Upper lobe of right lung (tissue), 1 donor: ENCODE data around the gene TFRC. TPM values are rescaled to one million over a fixed set of nuclear protein-coding genes. Genes with fewer than 3 reads are reported as not detected.
"Not testable (repeated sequence)": the region's sequence is repeated elsewhere in the genome, so short reads cannot be mapped to it uniquely, and the experiment has no call there.

Experiments used
- ATAC-seq: fragments of 200-7000 bp; cut with Tn5 transposase; one replicate; pipeline ENCODE4 v1.9.1; 2020; ENCODE audit warnings: mild to moderate bottlenecking, moderate library complexity
- DNase-seq: peaks from one replicate; pipeline ENCODE4 v3.0.0-alpha.2; 2020
- H3K27ac ChIP-seq: fragments of 200-600 bp; one replicate; pipeline ENCODE4 v1.8.0; 2022
- H3K27me3 ChIP-seq: fragments of 200-600 bp; one replicate; pipeline ENCODE4 v1.8.0; 2022; ENCODE audit warnings: mild to moderate bottlenecking
- H3K36me3 ChIP-seq: fragments of 200-600 bp; one replicate; pipeline ENCODE4 v1.8.0; 2022
- H3K4me1 ChIP-seq: fragments of 200-600 bp; one replicate; pipeline ENCODE4 v1.8.0; 2022
- H3K4me3 ChIP-seq: fragments of 200-600 bp; one replicate; pipeline ENCODE4 v1.8.0; 2022; ENCODE audit warnings: mild to moderate bottlenecking
- H3K9me3 ChIP-seq: fragments of 200-600 bp; one replicate; pipeline ENCODE4 v1.8.0; 2022
- intact Hi-C: fragments of 100-400 bp; cut with DNase I; formaldehyde crosslinking; loops from one replicate; pipeline ENCODE4 v1.11.0; 2022
- total RNA-seq: library from RNA; stranded (reverse); fragmentation: NEBNext Ultra II Directional; extraction: Animal tissue kit (Norgen Biotek cat#: 25700); gene quantifications from one replicate; pipeline ENCODE4 v1.2.1, GENCODE V29; 2021
- TF ChIP-seq, protein P1 (sequence below): fragments of 200-600 bp; IDR thresholded peaks from one replicate; pipeline ENCODE4 v1.8.0; 2022; ENCODE audit warnings: antibody characterized with exemption
- donor health status: DM: no; HTN: yes; CAD: no; lungs with severe emphysema.

The TFRC gene
- total RNA-seq, 1 donor from 2014 or later = 248 TPM

DNA sequence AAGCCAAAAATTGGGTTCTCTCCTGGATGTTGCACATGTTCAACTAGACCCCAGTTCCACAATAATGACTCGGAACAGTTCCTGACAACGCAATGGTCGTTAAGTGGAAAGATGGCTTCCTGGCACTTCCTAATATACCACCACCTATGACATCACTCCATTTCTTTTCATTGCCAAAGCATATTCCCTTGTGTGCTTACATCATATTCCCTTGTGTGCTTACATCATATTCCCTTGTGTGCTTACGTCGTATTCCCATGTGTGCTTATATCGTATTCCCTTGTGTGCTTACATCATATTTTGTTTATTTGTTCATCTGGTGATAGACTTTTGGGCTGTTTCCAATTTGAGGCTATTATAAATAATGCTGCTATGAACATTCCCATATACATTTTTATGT lies 39.2 kb downstream of the TFRC start:
- H3K27me3 ChIP-seq = no peaks in the 10 kb centered on the region
- no peak overlapping the region for H3K27ac ChIP-seq
- no peak for DNase-seq
- no peak overlapping the region for H3K4me3 ChIP-seq
- H3K36me3 ChIP-seq = no peaks in the 10 kb centered on the region
- intact Hi-C loops = no loop called here
- no peaks in the 10 kb centered on the region for H3K4me1 ChIP-seq
- no peak for ATAC-seq
- no peaks in the 10 kb centered on the region for H3K9me3 ChIP-seq
- TF ChIP-seq, protein P1, sequence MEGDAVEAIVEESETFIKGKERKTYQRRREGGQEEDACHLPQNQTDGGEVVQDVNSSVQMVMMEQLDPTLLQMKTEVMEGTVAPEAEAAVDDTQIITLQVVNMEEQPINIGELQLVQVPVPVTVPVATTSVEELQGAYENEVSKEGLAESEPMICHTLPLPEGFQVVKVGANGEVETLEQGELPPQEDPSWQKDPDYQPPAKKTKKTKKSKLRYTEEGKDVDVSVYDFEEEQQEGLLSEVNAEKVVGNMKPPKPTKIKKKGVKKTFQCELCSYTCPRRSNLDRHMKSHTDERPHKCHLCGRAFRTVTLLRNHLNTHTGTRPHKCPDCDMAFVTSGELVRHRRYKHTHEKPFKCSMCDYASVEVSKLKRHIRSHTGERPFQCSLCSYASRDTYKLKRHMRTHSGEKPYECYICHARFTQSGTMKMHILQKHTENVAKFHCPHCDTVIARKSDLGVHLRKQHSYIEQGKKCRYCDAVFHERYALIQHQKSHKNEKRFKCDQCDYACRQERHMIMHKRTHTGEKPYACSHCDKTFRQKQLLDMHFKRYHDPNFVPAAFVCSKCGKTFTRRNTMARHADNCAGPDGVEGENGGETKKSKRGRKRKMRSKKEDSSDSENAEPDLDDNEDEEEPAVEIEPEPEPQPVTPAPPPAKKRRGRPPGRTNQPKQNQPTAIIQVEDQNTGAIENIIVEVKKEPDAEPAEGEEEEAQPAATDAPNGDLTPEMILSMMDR = no peak

DNA sequence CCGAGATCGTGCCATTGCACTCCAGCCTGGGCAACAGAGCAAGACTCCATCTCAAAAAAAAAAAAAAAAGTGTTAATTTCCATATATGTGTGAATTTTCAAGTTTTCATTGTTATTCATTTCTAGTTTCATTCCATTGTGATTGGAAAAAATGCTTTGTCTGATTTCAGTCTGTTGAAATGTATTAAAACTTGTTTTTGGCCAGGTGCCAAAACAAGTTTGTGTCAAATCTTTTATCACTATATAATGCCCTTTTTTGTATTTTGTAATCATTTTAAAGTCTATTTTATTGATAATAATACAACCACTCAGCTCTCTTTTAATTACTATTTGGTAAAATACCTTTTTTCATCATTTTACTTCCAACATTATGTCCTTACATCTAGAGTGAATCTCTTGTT lies 42.5 kb downstream of the TFRC start:
- intact Hi-C loops = no loop called here
- Histone ChIP-seq H3K4me3 (no peak overlapping the region), H3K27ac (no peak overlapping the region), H3K36me3 (no peaks in the 10 kb centered on the region), H3K4me1 (no peaks in the 10 kb centered on the region), H3K9me3 (no peaks in the 10 kb centered on the region), H3K27me3 (no peaks in the 10 kb centered on the region)
- ATAC-seq = no peak
- TF ChIP-seq, protein P1 = no peak
- DNase-seq = no peak

DNA sequence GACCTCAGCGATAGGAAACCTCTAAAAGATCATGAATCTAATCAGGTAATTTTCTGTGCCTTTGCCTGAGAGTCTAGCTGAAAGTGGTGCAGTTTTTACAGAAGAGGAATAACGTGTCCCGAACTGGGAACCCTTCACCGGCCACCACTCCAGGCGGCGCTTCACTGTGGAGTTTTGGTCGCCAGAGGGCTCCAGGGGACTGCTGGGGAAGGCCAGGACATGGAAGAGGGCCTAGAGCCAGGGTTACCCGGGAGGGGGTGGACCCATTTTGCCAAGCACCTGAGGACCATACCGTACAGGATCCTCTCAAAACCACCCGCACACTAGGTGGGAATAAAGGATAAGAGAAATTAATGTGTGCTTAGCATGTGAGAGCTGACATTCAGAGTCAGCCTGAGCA lies 55.8 kb downstream of the TFRC start:
- H3K4me3 ChIP-seq, DNase-seq, H3K9me3 ChIP-seq, H3K27me3 ChIP-seq, H3K27ac ChIP-seq, intact Hi-C loops, H3K36me3 ChIP-seq, H3K4me1 ChIP-seq: not testable (repeated sequence)
- TF ChIP-seq, protein P1 = peak; percentile 31
- ATAC-seq = peak; percentile 88

DNA sequence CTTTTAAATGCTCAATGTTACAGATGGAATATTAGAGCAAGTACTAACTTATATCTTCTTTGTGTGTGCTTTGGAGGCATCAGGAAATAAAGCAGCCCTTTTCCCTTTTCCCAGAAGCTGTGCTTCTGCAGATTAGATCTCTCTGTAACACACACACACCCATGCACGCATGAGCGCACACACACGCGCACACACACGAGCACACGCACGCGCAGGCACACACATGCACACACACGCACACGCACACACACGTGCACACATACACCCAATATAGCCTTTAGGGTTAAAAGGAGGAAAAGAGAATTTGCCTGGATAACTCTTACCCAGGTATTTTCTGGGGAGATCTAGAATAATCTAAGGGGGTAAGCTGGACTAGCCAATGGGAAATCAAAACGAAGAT lies 56.9 kb downstream of the TFRC start:
- Histone ChIP-seq H3K9me3 (no peaks in the 10 kb centered on the region), H3K36me3 (no peaks in the 10 kb centered on the region), H3K27me3 (no peaks in the 10 kb centered on the region), H3K27ac (no peak overlapping the region), H3K4me1 (no peaks in the 10 kb centered on the region), H3K4me3 (no peak overlapping the region)
- intact Hi-C loops = no loop called here
- ATAC-seq (no peak), DNase-seq (no peak)
- TF ChIP-seq, protein P1 = no peak

DNA sequence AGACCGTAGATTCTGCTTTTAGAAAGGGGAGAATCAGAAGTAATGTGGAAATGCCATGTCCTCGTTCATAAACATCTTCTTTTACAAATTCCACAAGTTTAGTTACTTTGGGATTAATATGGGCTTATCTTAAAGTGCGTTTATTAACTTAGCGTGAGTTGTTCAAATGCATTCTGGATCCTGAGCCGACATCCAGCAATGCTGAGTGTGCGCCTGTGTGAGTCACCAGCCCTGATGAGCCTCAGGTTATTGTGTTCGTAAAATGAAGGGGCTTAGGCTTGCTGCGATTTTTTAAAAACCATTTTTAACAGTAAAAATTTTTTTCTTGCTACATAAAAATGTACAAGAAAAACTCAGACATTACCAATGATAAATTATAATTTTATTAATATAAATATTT lies 57.9 kb downstream of the TFRC start:
- intact Hi-C loops = no loop called here
- no peak for DNase-seq
- no peak for ATAC-seq
- TF ChIP-seq, protein P1 = no peak
- H3K36me3 ChIP-seq = no peaks in the 10 kb centered on the region
- no peaks in the 10 kb centered on the region for H3K4me1 ChIP-seq
- no peak overlapping the region for H3K4me3 ChIP-seq
- no peaks in the 10 kb centered on the region for H3K9me3 ChIP-seq
- no peaks in the 10 kb centered on the region for H3K27me3 ChIP-seq
- no peak overlapping the region for H3K27ac ChIP-seq

DNA sequence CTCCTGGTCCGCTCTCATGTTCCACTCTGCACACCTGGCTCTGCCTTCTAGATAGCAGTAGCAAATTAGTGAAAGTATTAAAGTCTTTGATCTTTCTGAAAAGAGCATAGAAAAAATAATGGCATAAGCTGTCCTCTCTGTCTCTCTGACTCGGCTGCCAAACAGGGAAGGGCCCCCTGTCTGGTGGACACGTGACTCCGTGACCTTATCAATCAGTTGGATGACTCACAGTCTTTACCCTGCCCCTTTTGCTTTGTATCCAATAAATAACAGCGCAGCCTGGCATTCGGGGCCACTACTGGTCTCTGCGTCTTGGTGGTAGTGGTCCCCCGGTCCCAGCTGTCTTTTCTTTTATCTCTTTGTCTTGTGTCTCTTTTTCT lies 59.4 kb downstream of the TFRC start:
- H3K9me3 ChIP-seq, H3K4me1 ChIP-seq, H3K36me3 ChIP-seq, H3K27me3 ChIP-seq, intact Hi-C loops, H3K27ac ChIP-seq, ATAC-seq, H3K4me3 ChIP-seq, DNase-seq: not testable (repeated sequence)
